ENCODE results near the gene NTN5.
"Not testable (repeated sequence)": the region's sequence is repeated elsewhere in the genome, so short reads cannot be mapped to it uniquely, and the experiment has no call there.

The NTN5 gene

GRCh38 chr19:48696353-48697010 is 23.7 kb upstream of the NTN5 start:
- DNase-seq: peak; percentile 39

- DNase-seq: peak; percentile 73
These were observed 23.0 kb upstream of the NTN5 start, which contains the start of gene FUT2 for GRCh38 chr19:48695743-48696352. TSS of gene FUT2 (plus strand) at chr19:48695971. CDS start at chr19:48702957, 6,986 bp downstream.

DNA sequence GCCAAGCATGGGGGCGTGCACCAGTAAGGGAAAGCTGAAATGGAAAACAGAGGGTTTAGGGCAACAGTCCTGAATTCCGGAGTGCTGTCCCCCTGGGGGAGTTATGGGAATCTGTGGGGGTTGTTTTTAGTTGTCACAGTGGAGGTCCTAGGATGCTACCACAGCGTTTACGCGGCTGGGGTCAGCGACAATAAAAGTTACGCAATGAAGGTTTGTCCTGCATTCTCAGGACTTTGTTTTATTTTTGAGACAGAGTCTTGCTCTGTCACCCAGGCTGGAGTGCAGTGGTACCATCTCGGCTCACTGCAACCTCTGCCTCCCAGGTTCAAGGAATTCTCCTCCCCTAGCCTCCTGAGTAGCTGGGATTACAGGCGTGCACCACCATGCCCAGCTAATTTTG is 20.8 kb upstream of the NTN5 start:
- DNase-seq: not testable (repeated sequence)

- no peak for DNase-seq
These were observed 16.6 kb upstream of the NTN5 start for GRCh38 chr19:48689449-48689848.

- DNase-seq: no peak
These were observed 15.0 kb upstream of the NTN5 start for GRCh38 chr19:48687776-48688175.

GRCh38 chr19:48686637-48687036 is 13.8 kb upstream of the NTN5 start:
- DNase-seq: not testable (repeated sequence)

DNA sequence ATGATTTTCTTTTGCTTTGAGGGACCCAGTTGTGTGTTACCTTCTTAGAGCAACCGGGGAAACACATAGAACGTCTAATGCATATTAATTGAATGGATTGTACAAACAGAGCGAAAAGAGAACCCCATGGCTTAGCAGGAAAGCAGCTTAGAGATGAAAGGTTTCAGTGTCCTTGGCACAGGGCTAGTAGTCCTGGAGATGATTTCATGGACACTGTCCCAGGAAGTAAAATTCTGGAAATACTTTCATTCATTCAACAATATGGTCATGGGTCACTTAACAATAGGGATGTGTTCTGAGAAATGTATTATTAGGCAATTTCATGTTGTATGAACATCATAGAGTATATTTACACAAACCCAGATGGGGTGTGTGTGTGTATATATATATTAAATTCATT is 13.3 kb upstream of the NTN5 start:
- DNase-seq: no peak

DNA sequence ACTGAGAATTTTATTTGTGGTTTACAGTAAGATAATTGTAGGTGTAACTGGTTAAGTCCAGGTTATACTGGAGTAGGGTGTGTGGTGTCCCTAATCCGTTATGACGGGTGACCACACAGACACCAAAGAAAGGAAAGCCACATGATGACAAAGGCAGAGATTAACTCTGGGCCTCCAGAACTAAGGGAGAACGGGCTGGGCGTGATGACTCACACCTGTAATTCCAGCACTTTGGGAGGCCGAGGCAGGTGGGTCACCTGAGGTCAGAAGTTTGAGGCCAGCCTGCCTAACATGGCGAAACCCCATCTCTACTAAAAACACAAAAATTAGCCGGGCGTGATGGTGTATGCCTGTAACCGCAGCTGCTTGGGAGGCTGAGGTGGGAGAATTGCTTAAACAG is 12.8 kb upstream of the NTN5 start:
- DNase-seq: no peak

DNA sequence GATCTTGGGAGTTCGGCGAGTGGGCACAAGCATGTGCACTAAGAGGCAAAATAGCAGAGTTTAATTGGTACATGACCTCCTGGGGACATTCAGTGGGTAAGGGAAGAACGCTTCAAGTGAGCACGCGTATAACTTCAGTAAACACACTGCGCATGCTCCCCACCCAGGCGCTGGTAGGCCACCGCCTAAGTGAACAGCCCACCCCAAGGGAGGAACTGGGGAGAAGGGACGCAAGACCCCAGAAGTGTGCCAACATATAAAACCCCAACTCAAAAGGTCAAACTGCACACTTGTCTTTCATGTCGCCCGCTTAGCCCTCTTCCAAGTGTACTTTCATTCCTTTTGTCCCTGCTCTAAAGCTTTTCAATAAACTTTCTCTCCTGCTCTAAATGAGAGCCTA is 10.5 kb upstream of the NTN5 start:
- DNase-seq: peak; percentile 48

- DNase-seq: no peak
These were observed 8.3 kb upstream of the NTN5 start for GRCh38 chr19:48681127-48681470.

DNA sequence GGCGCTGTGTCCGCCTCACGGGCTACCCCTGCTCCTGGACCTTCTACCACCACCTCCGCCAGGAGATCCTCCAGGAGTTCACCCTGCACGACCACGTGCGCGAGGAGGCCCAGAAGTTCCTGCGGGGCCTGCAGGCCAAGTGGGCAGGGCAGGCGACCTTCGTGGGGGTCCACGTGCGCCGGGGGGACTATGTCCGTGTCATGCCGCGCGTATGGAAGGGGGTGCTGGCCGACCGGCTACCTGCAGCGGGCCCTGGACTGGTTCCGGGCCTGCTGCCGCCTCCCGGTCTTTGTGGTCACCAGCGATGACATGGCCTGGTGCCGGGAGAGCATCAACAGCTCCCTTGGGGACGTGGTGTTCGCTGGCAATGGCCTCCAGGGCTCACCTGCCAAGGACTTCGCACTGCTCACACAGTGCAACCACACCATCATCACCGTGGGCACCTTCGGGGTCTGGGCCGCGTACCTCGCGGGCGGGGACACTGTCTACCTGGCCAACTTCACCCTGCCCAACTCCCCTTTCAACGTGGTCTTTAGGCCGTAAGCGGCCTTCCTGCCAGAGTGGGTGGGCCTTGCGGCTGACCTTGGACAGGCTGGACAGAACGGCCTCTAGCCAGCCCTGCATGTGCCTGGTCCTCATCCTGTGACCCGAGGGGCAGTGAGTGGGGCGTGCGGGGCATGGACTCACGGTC is 7.8 kb upstream of the NTN5 start:
- no peak for DNase-seq

DNA sequence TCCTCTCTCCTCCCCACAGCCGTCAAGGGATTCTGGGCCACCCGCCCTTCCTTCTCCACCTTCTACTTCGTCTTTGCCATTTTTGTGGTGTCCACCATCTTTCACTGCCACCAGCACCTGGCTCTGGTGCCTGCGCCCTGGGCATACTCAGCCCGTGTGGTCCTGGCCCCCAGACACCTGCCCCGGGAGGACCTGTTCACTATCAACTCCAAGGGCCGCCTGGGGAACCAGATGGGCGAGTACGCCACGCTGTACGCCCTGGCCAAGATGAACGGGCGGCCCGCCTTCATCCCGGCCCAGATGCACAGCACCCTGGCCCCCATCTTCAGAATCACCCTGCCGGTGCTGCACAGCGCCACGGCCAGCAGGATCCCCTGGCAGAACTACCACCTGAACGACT is 7.2 kb upstream of the NTN5 start:
- DNase-seq: not testable (repeated sequence)

DNA sequence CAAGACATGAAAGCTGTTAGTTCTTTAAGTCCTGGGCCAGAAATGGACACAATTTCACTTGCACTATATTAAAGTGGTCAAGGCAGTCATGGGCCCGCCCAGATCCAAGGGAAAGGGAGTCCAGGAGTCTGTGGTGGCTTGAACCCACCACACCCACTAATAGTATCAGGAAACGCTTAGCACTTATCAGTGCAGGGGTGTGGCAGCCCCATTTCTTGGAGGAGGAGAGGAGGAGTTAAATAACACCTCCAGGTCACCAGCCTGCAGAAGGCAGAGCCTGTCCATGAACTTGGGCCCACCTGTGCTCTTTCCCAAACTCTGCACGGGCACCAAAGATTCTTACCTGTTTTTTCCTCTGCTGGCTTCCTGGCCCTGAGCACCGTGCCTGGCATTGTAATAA is 5.4 kb upstream of the NTN5 start:
- DNase-seq: no peak

GRCh38 chr19:48676887-48677286 is 4.1 kb upstream of the NTN5 start:
- peak; percentile 63 for DNase-seq

GRCh38 chr19:48676487-48676886 is 3.7 kb upstream of the NTN5 start:
- DNase-seq: no peak

DNA sequence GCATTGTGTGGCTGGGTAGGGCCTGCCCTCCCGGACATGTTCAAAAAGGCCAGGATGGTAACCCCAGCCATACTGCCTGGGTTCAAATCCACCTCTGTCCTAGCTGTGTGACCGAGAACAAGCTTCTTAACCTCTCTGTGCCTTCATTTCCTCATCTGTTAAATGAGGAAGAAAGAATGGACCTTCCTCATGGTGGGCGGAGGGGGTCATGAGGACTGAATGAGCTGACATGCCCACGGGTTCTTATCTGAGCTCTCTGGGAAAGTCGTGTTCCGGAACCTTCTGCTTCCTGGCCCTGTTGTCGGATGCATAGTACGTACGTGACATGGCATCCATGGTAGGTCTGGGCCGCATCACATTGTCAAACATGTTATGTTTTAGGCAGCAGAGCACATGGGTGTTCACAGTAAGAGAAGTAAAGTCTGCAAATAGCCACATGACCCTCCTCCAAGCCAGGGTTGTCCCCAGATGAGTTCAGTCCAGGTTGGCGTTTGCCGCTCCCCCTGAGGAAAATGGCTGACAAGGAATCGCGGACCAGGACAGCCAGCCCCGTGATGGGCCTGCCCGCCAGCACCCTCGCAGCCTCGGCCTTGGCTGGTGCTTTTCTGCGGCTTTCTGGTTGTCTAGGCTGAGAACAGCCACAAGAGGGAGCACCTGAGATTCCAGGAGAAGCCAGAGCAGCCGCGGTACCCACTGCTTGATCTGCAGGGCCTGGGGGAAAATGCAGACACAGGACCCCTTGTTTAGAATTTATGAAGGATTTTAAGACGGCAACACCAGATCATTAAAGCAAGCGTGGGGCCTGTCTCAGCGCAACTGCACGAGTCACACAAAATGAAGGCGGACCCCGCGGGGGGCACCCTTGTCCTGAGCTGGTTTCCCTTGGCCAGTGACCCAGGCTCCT is 2.4 kb upstream of the NTN5 start:
- DNase-seq: peak; percentile 79

GRCh38 chr19:48674216-48674809 is 1.5 kb upstream of the NTN5 start:
- no peak for DNase-seq

GRCh38 chr19:48673436-48674100 is 751 bp upstream of the NTN5 start:
- DNase-seq: no peak

DNA sequence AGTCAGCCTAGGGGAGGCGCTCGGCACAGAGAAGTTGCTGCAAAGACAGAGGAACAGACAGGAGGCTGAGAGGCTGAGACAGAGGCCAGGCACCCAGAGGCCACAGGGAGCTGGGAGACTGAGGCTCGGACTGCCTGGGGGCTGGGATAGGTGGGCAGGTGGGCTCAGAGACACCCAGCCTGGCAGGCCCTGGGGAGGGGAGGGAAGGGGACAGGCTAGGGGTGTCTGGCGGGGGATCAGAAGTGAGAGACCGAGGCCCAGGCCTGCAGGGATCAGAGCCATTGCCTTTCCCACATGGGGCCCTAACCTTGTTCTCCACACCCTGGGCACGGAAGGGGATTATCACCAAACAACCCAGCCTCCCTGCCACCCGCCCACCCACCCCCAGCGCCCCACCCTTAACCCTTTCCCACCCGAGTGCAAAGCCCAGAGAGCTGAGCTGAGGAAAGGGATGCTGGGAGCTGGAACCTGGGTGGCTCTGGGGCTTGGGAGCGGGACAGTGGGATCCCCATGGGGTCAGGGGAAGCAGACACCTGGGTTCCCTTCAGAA is 1.3 kb downstream of the NTN5 start:
- DNase-seq: no peak

GRCh38 chr19:48670699-48671445 is 1.9 kb downstream of the NTN5 start:
- no peak for DNase-seq

Measured in NCI-H146 (cell line).